Cardiac fibroblast (primary cell): Measurements from ENCODE around the gene LETM1.
A peak's percentile ranks its signal among the peaks of the same experiment; 100 is the strongest.
"Not testable (repeated sequence)": the region's sequence is repeated elsewhere in the genome, so short reads cannot be mapped to it uniquely, and the experiment has no call there.

Experiments
- DNase-seq, 2 donors: peaks; one replicate each; pipeline versions ENCODE4 v3.0.0 to v3.0.0-alpha.2; 2010; ENCODE audit warnings: low read depth in 2 of 2
- H3K4me3 ChIP-seq, 2 donors: replicated peaks in 1 of 2; 1 replicate in 1 of 2; 2 replicates in 1 of 2; pipeline ENCODE4 v1.5.1; 2011; ENCODE audit warnings: low read depth in 2 of 2, low read length in 2 of 2, mild to moderate bottlenecking in 2 of 2, moderate library complexity in 1 of 2
- TF ChIP-seq, protein P1 (sequence below): IDR thresholded peaks from one replicate; pipeline ENCODE4 v1.5.1; 2011; ENCODE audit warnings: low read depth, mild to moderate bottlenecking, low read length, inconsistent platforms

Gene LETM1

DNA sequence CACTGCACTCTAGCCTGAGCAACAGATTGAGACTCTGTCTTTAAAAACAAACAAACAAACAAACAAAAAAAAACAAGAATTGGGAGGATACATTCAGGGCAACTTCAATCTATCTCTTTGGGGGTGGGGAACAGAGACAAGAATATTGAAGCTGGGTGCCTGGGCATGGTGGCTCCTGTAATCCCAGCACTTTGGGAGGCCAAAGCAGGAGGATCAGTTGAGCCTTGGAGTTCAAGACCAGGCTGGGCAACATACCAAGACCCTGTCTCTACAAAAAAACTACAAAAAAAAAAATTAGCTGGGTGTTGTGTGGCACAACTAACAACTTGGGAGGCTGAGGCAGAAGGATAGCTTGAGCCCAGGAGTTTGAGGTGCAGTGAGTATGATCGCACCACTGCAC is 1.2 kb downstream of the LETM1 start:
- TF ChIP-seq, protein P1, sequence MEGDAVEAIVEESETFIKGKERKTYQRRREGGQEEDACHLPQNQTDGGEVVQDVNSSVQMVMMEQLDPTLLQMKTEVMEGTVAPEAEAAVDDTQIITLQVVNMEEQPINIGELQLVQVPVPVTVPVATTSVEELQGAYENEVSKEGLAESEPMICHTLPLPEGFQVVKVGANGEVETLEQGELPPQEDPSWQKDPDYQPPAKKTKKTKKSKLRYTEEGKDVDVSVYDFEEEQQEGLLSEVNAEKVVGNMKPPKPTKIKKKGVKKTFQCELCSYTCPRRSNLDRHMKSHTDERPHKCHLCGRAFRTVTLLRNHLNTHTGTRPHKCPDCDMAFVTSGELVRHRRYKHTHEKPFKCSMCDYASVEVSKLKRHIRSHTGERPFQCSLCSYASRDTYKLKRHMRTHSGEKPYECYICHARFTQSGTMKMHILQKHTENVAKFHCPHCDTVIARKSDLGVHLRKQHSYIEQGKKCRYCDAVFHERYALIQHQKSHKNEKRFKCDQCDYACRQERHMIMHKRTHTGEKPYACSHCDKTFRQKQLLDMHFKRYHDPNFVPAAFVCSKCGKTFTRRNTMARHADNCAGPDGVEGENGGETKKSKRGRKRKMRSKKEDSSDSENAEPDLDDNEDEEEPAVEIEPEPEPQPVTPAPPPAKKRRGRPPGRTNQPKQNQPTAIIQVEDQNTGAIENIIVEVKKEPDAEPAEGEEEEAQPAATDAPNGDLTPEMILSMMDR = no peak
- no peak for DNase-seq
- peak overlapping the region; percentile 85 to 92 for H3K4me3 ChIP-seq

DNA sequence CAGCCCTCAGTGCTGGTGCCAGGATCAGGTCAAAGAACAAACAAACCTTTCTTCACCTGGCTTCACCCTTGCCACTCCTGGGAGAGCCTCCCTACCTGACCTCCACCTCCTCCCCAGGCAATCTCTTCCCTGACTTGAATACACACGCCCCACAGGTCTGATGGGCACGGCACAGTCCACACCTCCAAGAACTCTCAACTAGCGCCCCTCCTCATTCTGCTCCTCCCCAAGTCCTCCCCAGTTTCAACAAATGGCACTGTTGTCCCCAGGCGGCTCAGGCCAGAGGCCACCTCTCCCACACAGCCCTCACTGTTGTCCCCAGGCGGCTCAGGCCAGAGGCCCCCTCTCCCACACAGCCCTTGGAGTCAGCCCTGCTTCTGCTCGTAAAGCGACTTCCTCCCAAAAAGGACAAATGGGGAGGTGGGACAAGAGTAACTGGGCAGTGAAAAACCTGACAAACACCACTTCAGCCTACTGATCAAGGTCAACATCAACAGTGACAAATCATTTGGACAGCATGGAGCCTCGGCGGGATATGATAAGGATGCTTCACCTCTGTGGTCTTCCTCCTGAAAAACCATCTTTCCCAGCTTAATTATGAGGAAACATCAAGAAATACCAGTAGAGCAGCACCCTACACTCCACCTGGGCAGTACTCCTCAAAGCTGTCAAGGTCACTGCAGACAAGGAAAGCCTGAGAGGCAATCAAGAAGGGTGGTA is 2.9 kb downstream of the LETM1 start:
- no peak overlapping the region for H3K4me3 ChIP-seq
- no peak for DNase-seq
- TF ChIP-seq, protein P1 = no peak

DNA sequence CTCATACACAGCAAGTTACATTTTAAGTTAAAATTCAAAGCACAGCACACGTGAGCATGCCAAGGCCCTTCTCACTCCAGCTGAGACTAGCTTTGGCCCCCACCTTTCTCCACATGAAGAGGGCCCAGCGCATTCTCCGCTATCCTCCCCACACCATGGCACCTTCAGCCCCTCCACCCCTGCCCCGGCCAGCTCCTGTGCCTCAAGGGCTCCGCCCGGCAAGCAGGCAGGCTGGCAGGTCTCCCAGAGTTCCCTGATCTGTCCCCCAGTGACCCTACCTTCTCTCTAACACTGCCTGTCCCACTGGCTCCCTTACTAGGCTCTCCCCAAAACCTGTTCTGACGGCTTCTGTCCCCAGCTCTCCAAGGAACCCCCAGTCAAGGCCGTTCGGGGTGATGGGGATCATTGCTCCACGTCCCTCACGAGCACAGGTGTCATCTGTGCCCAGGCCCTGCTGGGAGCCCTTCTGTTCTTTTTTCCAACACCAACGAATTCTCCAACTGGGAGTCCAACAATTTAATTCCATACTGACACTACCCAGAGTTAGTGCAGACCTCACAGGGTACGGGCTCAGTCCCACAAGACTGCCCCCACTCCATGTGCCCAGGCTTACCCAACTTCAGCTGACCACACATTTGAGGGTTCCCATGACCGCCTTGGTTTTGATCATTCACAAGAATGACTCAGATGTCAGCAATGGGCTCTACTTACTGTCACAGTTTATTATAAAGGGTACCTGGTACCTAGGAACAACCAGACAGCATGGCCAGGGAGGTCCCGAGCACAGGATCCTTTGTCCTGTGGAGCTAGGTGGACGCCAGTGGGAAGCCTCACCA is 4.2 kb downstream of the LETM1 start:
- DNase-seq = peak in 1 of 2 donors; percentile 23
- TF ChIP-seq, protein P1 = no peak
- H3K4me3 ChIP-seq = no peak overlapping the region

DNA sequence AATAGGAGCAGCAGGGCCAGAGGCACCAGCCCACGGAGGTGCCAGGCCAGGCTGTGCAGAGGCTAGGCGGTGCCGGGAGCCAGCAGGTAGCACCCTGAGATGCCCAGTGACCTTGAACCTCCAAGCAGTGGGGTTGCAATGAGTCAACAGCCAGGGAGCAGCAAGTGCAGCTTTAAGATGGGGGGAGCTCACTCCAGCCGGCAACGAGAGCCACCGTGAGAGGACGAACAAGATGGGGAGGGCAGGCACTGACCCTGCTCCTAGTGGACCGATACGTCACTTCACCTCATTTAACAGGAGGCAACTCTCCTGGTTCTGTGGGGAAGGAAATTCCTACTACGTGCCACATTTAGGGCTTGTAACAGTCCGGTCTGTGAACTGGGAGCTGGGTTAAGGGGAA is 4.8 kb downstream of the LETM1 start:
- TF ChIP-seq, protein P1 = no peak

DNA sequence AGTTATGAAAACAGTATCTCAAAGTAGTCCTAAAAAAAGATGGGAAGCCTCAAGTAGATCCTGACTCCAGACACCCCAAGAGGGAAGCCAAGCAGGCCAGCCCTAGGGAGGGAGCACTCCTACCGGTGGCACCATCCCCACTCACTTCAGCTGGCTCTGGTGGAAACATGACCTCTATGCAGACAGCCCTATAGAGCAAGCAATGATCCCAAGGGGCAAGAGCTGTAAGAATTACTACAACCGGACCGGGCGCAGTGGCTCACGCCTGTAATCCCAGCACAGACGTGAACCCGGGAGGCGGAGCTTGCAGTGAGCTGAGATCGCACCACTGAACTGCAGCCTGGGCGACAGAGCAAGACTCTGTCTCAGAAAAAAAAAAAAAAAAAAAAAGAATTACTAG is 5.7 kb downstream of the LETM1 start:
- H3K4me3 ChIP-seq = no peak overlapping the region
- TF ChIP-seq, protein P1 = no peak
- DNase-seq = peak in 1 of 2 donors; percentile 33

More for the DNA sequence above, 4.8 kb downstream of the LETM1 start:
- H3K4me3 ChIP-seq = no peak overlapping the region
- DNase-seq = no peak

DNA sequence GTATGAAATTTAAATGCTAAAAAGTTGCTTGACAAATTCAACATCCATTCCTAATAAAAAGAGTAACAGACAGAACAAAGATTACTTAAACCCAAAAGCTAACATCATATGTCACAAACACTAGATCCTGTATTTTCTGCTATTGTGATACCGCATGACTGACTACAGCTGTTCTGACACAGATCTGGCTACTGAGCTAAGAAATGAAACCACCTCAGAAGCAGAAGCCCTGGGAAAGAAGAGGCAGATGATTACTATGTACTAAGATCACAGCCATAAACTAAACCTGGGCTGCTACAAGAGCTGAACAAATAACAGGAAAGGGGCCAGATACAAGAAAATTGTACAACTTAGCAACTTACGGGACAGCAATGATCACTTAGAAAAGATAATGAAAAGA is 9.4 kb downstream of the LETM1 start:
- TF ChIP-seq, protein P1 = no peak
- H3K4me3 ChIP-seq = no peak overlapping the region
- DNase-seq = no peak

DNA sequence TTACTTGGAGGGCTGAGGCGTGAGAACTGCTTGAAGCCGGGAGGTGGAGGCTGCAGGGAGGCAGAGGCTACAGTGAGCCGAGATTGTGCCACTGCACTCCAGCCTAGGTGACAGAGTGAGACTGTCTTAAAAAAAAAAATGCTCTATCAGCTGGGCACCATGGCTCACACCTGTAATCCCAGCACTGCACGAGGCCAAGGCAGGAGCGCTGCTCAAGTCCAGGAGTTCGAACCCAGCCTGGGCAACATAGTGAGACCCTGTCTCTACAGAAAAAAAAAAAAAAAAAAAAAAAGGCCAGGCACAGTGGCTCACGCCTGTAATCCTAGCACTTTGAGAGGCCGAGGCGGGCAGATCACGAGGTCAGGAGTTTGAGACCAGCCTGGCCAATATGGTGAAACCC is 11.3 kb downstream of the LETM1 start:
- not testable (repeated sequence) for DNase-seq, H3K4me3 ChIP-seq
